ENCODE results near the gene MEIKIN. TPM values are rescaled to one million over a fixed set of nuclear protein-coding genes. Genes with fewer than 3 reads are reported as not detected.

Gene MEIKIN
- total RNA-seq, 1 experiment from 2014 or later: not detected

- Histone ChIP-seq H3K27me3 (replicated peaks; ENCODE audit: control insufficient read depth, insufficient read depth, low read length) (no peaks in the 10 kb centered on the region), H3K4me1 (no peaks in the 10 kb centered on the region), H3K9me3 (no peaks in the 10 kb centered on the region), H3K36me3 (ENCODE audit: control insufficient read depth, insufficient read depth, low read length) (no peaks in the 10 kb centered on the region), H3K4me3 (ENCODE audit: low read depth, low read length) (no peak overlapping the region)
- Mint-ChIP-seq H3K27me3 (ENCODE audit: insufficient read depth, unreplicated experiment) (no peaks in the 10 kb centered on the region), H3K4me3 (ENCODE audit: unreplicated experiment) (no peak overlapping the region), H3K9me3 (ENCODE audit: unreplicated experiment) (peaks cover 9% of the 10 kb centered on the region), H3K36me3 (ENCODE audit: insufficient read depth, unreplicated experiment) (peaks cover 25% of the 10 kb centered on the region), H3K27ac (ENCODE audit: unreplicated experiment) (no peak overlapping the region), H3K4me1 (ENCODE audit: low read depth, unreplicated experiment) (peaks cover 9% of the 10 kb centered on the region)
- intact Hi-C loops (cut with micrococcal nuclease; ENCODE audit: unreplicated experiment): no loop called here
- POLR2A ChIA-PET: no interaction called here
- DNase-seq: no peak
- CTCF ChIA-PET: no interaction called here
- TF ChIP-seq CTCF (IDR thresholded peaks at IDR 0.05; ENCODE audit: insufficient read depth in 1 of 2, low read depth in 1 of 2, low read length in 1 of 2, severe bottlenecking in 1 of 2, unreplicated experiment in 1 of 2): no peak
- BruUV-seq (replicated peaks): no TSS peak
Observed at GRCh38 chr5:131763968-131764367, 181.5 kb downstream of the MEIKIN start.

- no peaks in the 10 kb centered on the region for H3K9me3 ChIP-seq
- Mint-ChIP-seq H3K27ac (ENCODE audit: unreplicated experiment) (no peak overlapping the region), H3K4me1 (ENCODE audit: low read depth, unreplicated experiment) (peaks cover 17% of the 10 kb centered on the region), H3K4me3 (ENCODE audit: unreplicated experiment) (no peak overlapping the region), H3K9me3 (ENCODE audit: unreplicated experiment) (peaks cover 9% of the 10 kb centered on the region), H3K27me3 (ENCODE audit: insufficient read depth, unreplicated experiment) (no peaks in the 10 kb centered on the region), H3K36me3 (ENCODE audit: insufficient read depth, unreplicated experiment) (peaks cover 28% of the 10 kb centered on the region)
- ChIA-PET POLR2A (no interaction called here), CTCF (no interaction called here)
- no peak overlapping the region for H3K4me3 ChIP-seq (ENCODE audit: low read depth, low read length)
- H3K36me3 ChIP-seq (ENCODE audit: control insufficient read depth, insufficient read depth, low read length): no peaks in the 10 kb centered on the region
- BruUV-seq (replicated peaks): no TSS peak
- H3K27me3 ChIP-seq (replicated peaks; ENCODE audit: control insufficient read depth, insufficient read depth, low read length): no peaks in the 10 kb centered on the region
- intact Hi-C loops (cut with micrococcal nuclease; ENCODE audit: unreplicated experiment): no loop called here
- no peaks in the 10 kb centered on the region for H3K4me1 ChIP-seq
- DNase-seq: no peak
- no peak for TF ChIP-seq CTCF (IDR thresholded peaks at IDR 0.05; ENCODE audit: insufficient read depth in 1 of 2, low read depth in 1 of 2, low read length in 1 of 2, severe bottlenecking in 1 of 2, unreplicated experiment in 1 of 2)
Observed at GRCh38 chr5:131760793-131761192, 184.7 kb downstream of the MEIKIN start.

- H3K4me3 ChIP-seq (ENCODE audit: low read depth, low read length): no peak overlapping the region
- POLR2A ChIA-PET: no interaction called here
- no peaks in the 10 kb centered on the region for H3K36me3 ChIP-seq (ENCODE audit: control insufficient read depth, insufficient read depth, low read length)
- no peaks in the 10 kb centered on the region for H3K27me3 Mint-ChIP-seq (ENCODE audit: insufficient read depth, unreplicated experiment)
- no peak for DNase-seq
- peaks cover 9% of the 10 kb centered on the region for H3K9me3 Mint-ChIP-seq (ENCODE audit: unreplicated experiment)
- no peaks in the 10 kb centered on the region for H3K9me3 ChIP-seq
- BruUV-seq (replicated peaks): no TSS peak
- H3K4me1 Mint-ChIP-seq (ENCODE audit: low read depth, unreplicated experiment): peaks cover 17% of the 10 kb centered on the region
- no peaks in the 10 kb centered on the region for H3K4me1 ChIP-seq
- no peaks in the 10 kb centered on the region for H3K27me3 ChIP-seq (replicated peaks; ENCODE audit: control insufficient read depth, insufficient read depth, low read length)
- peaks cover 22% of the 10 kb centered on the region for H3K36me3 Mint-ChIP-seq (ENCODE audit: insufficient read depth, unreplicated experiment)
- TF ChIP-seq CTCF (IDR thresholded peaks at IDR 0.05; ENCODE audit: insufficient read depth in 1 of 2, low read depth in 1 of 2, low read length in 1 of 2, severe bottlenecking in 1 of 2, unreplicated experiment in 1 of 2): no peak
- intact Hi-C loops (cut with micrococcal nuclease; ENCODE audit: unreplicated experiment): no loop called here
- H3K4me3 Mint-ChIP-seq (ENCODE audit: unreplicated experiment): no peak overlapping the region
- CTCF ChIA-PET: no interaction called here
- H3K27ac Mint-ChIP-seq (ENCODE audit: unreplicated experiment): no peak overlapping the region
Observed at GRCh38 chr5:131759704-131760103, 185.8 kb downstream of the MEIKIN start.

All from Caco-2 (cell line).